ENCODE measurements around the gene ROR2.

DNA sequence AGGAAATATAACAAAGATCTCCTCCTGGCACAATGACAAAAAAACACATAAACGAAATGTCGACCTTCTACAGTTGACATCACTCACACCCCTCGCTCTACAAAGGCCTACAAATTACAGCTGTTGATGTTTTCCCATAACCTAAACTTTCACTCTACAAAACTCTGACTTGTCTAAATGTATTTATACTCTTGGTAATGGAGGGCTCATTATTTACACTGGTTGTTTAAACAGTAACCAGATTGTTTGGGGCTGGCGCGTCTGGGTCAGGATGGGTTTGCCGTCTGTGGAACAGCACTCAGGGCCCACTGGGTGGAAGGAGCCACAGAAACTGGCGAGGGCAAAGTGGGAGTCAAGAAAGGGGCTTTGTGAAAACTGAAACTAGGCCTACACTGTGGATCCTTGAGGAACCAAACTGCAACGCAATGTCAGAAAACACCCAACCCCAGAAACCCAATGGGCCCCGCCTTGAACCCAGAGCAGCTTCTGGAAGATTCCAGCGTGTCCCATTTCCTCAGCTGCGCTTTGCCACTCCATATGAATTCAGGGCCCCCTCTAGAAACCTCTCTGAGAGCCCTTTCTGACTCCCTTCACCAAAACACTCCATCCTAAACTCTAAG, 136.7 kb downstream of the ROR2 start:
- TF ChIP-seq, protein P1, sequence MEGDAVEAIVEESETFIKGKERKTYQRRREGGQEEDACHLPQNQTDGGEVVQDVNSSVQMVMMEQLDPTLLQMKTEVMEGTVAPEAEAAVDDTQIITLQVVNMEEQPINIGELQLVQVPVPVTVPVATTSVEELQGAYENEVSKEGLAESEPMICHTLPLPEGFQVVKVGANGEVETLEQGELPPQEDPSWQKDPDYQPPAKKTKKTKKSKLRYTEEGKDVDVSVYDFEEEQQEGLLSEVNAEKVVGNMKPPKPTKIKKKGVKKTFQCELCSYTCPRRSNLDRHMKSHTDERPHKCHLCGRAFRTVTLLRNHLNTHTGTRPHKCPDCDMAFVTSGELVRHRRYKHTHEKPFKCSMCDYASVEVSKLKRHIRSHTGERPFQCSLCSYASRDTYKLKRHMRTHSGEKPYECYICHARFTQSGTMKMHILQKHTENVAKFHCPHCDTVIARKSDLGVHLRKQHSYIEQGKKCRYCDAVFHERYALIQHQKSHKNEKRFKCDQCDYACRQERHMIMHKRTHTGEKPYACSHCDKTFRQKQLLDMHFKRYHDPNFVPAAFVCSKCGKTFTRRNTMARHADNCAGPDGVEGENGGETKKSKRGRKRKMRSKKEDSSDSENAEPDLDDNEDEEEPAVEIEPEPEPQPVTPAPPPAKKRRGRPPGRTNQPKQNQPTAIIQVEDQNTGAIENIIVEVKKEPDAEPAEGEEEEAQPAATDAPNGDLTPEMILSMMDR (IDR thresholded peaks at IDR 0.05), result no peak
- TF ChIP-seq ZFX (IDR thresholded peaks at IDR 0.05; ENCODE audit: borderline replicate concordance), result no peak

Data from 22Rv1 (cell line).